ENCODE measurements around the gene ZNF598.
"Not testable (repeated sequence)": the region's sequence is repeated elsewhere in the genome, so short reads cannot be mapped to it uniquely, and the experiment has no call there.

GRCh38 chr16:1957434-1958142 lies 52.0 kb downstream of the ZNF598 start:
- TF ChIP-seq CTCF, POLR2A (IDR thresholded peaks at IDR 0.05): not testable (repeated sequence)
